HCT116 (cell line): ENCODE measurements around the gene TOLLIP. TPM values are rescaled to one million over a fixed set of nuclear protein-coding genes. Genes with fewer than 3 reads are reported as not detected.
A peak's percentile ranks its signal among the peaks of the same experiment; 100 is the strongest.

Source experiments
- ATAC-seq: fragments of 200-7000 bp; cut with Tn5 transposase; 2 replicates; pipeline ENCODE4 v1.9.1; 2020; ENCODE audit warnings: mild to moderate bottlenecking, moderate library complexity
- BruUV-seq: library from RNA; stranded (reverse); fragments of 400-500 nt; replicated peaks from 2 replicates; lab custom pipeline; 2021; lab: Mats Ljungman, UMichigan
- CTCF ChIA-PET: fragments of 300-600 bp; sonication (Branson Sonifier 250); formaldehyde crosslinking; loops from one replicate; lab custom pipeline; 2021; ENCODE audit warnings: antibody characterized with exemption; lab: Charles Lee
- POLR2A ChIA-PET: fragments of 300-600, 350-600 bp; sonication (Branson Sonifier 250); formaldehyde crosslinking; loops from one replicate; lab custom pipeline; 2021; ENCODE audit warnings: antibody characterized with exemption; lab: Charles Lee
- RAD21 ChIA-PET, 2 experiments: fragments of 300-600 bp; sonication (Branson Sonifier 250); formaldehyde crosslinking; loops; one replicate each; lab custom pipeline; 2023; ENCODE audit warnings: low total read pairs in 2 of 2; ENCODE audit not compliant: uncharacterized antibody in 2 of 2, unreplicated experiment in 2 of 2, low non-redundant PET in 1 of 2; lab: Charles Lee
- DNase-seq: peaks from one replicate; pipeline ENCODE4 v3.0.0-alpha.2; 2010; ENCODE audit warnings: low read depth, low spot score
- H2AFZ ChIP-seq: fragments of 200-600 bp; shearing (Covaris generic), sonication (generic); 2 replicates; pipeline ENCODE4 v1.6.1; 2017; ENCODE audit warnings: low read depth, mixed run types, mixed read lengths, antibody characterized with exemption, low read length; ENCODE audit not compliant: poor library complexity, severe bottlenecking
- H3K27ac ChIP-seq: 2 replicates; pipeline ENCODE4 v1.5.1; 2012; ENCODE audit warnings: low read depth, low read length
- H3K27me3 ChIP-seq: fragments of 200-600 bp; sonication (generic); 2 replicates; pipeline ENCODE4 v1.6.1; 2016; ENCODE audit warnings: mixed run types, low read length, mixed read lengths; ENCODE audit not compliant: insufficient read depth
- H3K36me3 ChIP-seq, 2 experiments: fragments of 200-500 bp in 1 of 2; fragments of 200-600 bp in 1 of 2; sonication (Bioruptor generic) in 1 of 2; sonication (generic) in 1 of 2; 2 replicates each; pipeline versions ENCODE4 v1.5.1 to v1.6.1; 2014 to 2016; ENCODE audit warnings: low read length in 2 of 2, inconsistent platforms in 1 of 2, mixed read lengths in 1 of 2, mixed run types in 1 of 2; ENCODE audit not compliant: insufficient read depth in 2 of 2, control insufficient read depth in 1 of 2
- H3K4me1 ChIP-seq, 2 experiments: fragments of 200-600 bp in 1 of 2; sonication (generic) in 1 of 2; 2 replicates each; pipeline versions ENCODE4 v1.5.1 to v1.6.1; 2012 to 2017; ENCODE audit warnings: low read length in 2 of 2, inconsistent platforms in 1 of 2, mild to moderate bottlenecking in 1 of 2, mixed read lengths in 1 of 2, mixed run types in 1 of 2, moderate library complexity in 1 of 2; ENCODE audit not compliant: insufficient read depth in 2 of 2, control insufficient read depth in 1 of 2
- H3K4me2 ChIP-seq: fragments of 200-600 bp; sonication (generic); 2 replicates; pipeline ENCODE4 v1.6.1; 2017; ENCODE audit warnings: mixed run types, low read length, mixed read lengths
- H3K4me3 ChIP-seq, 2 experiments: fragments of 200-600 bp in 1 of 2; sonication (generic) in 1 of 2; replicated peaks in 1 of 2; 2 replicates each; pipeline ENCODE4 v1.5.1; 2011 to 2016; ENCODE audit warnings: low read length in 2 of 2, control low read depth in 1 of 2, low read depth in 1 of 2, mild to moderate bottlenecking in 1 of 2, mixed read lengths in 1 of 2, mixed run types in 1 of 2
- H3K79me2 ChIP-seq: fragments of 200-600 bp; sonication (generic); 2 replicates; pipeline ENCODE4 v1.6.1; 2017; ENCODE audit warnings: mild to moderate bottlenecking, mixed run types, low read length, moderate library complexity, mixed read lengths; ENCODE audit not compliant: insufficient read depth
- H3K9ac ChIP-seq: fragments of 200-600 bp; sonication (generic); 2 replicates; pipeline ENCODE4 v1.6.1; 2016; ENCODE audit warnings: low read length, mixed read lengths
- H3K9me2 ChIP-seq: fragments of 200-600 bp; sonication (generic), shearing (Covaris generic); 2 replicates; pipeline ENCODE4 v1.6.1; 2017; ENCODE audit warnings: mixed run types, mild to moderate bottlenecking, moderate library complexity; ENCODE audit not compliant: insufficient read depth
- H3K9me3 ChIP-seq, 2 experiments: fragments of 200-500 bp in 1 of 2; fragments of 200-600 bp in 1 of 2; sonication (Bioruptor generic) in 1 of 2; sonication (generic) in 1 of 2; 2 replicates each; pipeline ENCODE4 v1.6.1; 2014 to 2017; ENCODE audit warnings: low read length in 2 of 2, mixed read lengths in 2 of 2, inconsistent platforms in 1 of 2, low read depth in 1 of 2, mild to moderate bottlenecking in 1 of 2, mixed run types in 1 of 2, moderate library complexity in 1 of 2; ENCODE audit not compliant: control insufficient read depth in 1 of 2, insufficient read depth in 1 of 2
- H4K20me1 ChIP-seq: fragments of 200-600 bp; sonication (generic), shearing (Covaris generic); 2 replicates; pipeline ENCODE4 v1.6.1; 2017; ENCODE audit warnings: mixed run types, mild to moderate bottlenecking, moderate library complexity; ENCODE audit not compliant: insufficient read depth
- ATF3 ChIP-seq: IDR thresholded peaks from 2 replicates; pipeline ENCODE4 v1.6.1; 2012
- CBX3 ChIP-seq: IDR thresholded peaks from 2 replicates; pipeline ENCODE4 v1.6.1; 2012; ENCODE audit warnings: low read depth
- EZH2phosphoT487 ChIP-seq: fragments of 200-600 bp; IDR thresholded peaks from 2 replicates; pipeline ENCODE4 v1.6.1; 2018; ENCODE audit warnings: antibody characterized with exemption, borderline replicate concordance
- REST ChIP-seq: IDR thresholded peaks from 2 replicates; pipeline ENCODE4 v1.6.1; 2012; ENCODE audit warnings: low read depth
- intact Hi-C: fragments of 100-400 bp; cut with micrococcal nuclease; formaldehyde crosslinking; loops from 2 replicates; pipeline ENCODE4 v1.10.0; 2022
- total RNA-seq: library from RNA; stranded (reverse); gene quantifications from one replicate; pipeline ENCODE4 v1.2.1, GENCODE V29; 2021; ENCODE audit not compliant: unreplicated experiment

TOLLIP gene
- total RNA-seq, 1 experiment from 2014 or later, result 28.5 TPM

GRCh38 chr11:1310772-1311468, 1.5 kb upstream of the TOLLIP start:
- H3K4me1 ChIP-seq, result peaks cover 5 to 25% of the 10 kb centered on the region in 2 experiments; a peak in 3 of 4 replicates
- peak overlapping the region; percentile 98 for H3K4me2 ChIP-seq
- H3K9ac ChIP-seq, result peak overlapping the region; percentile 89
- H3K9me3 ChIP-seq, result peaks cover 0 to 15% of the 10 kb centered on the region in 2 experiments; a peak in 1 of 4 replicates
- H3K79me2 ChIP-seq, result peaks cover 19% of the 10 kb centered on the region
- no peaks in the 10 kb centered on the region for H4K20me1 ChIP-seq
- ChIA-PET POLR2A (no interaction called here), CTCF (no interaction called here), RAD21 (no interaction called here)
- H2AFZ ChIP-seq, result no peak overlapping the region
- DNase-seq (no peak), ATAC-seq (no peak)
- no peaks in the 10 kb centered on the region for H3K9me2 ChIP-seq
- peak overlapping the region; percentile 73 to 82 for H3K4me3 ChIP-seq
- no peaks in the 10 kb centered on the region for H3K36me3 ChIP-seq
- intact Hi-C loops, result no loop called here
- H3K27ac ChIP-seq, result peak overlapping the region; percentile 72; the same call in 1 of the 2 replicates
- H3K27me3 ChIP-seq, result no peaks in the 10 kb centered on the region
- TF ChIP-seq REST, result no peak
- no peak for TF ChIP-seq EZH2phosphoT487
- no peak for TF ChIP-seq CBX3
- TF ChIP-seq ATF3, result no peak
- no TSS peak for BruUV-seq
